Measurements from ENCODE around the gene PPIA.
A peak's percentile ranks its signal among the peaks of the same experiment; 100 is the strongest.

PPIA gene

DNA sequence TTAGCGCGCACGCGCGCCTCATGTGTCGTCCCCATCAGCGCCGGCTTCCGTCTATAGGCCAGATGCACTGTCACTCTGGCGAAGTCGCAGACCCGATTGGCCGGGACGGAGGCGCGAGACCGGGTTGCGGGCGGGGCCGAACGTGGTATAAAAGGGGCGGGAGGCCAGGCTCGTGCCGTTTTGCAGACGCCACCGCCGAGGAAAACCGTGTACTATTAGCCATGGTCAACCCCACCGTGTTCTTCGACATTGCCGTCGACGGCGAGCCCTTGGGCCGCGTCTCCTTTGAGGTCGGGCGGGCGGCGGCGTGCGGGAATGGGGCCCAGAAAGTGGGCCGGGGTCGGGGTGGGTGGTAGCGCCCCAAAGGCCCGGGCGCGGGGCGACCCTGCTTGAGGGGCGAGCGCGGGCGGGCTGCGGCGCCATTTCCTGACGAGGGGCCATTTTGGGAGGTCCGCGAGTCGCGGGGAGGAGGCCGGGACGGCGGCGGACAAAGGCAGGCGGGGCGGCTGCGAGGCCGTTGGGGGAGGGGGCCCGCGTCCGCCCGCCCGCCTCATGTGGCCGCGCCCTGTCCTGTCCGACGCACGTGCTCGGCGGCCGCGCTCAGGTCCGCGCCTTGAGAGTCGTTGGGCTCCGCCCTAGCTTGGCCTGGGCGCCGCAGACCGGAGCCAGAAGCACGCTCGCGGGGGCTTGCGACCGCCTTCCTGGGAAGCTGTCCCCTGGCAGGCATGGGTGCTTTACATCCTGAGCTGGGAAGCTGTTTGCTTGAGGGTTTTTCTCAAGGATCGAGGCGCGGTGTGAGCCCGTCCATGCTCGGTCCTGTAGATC lies at the start of gene PPIA:
PPIA (plus strand) TSS at position 178 of the 825 bp plus-strand sequence; CDS start at position 222, 44 bp downstream.
- H3K4me3 ChIP-seq (ENCODE audit: low read length in 2 of 2) = peak within 1 kb of the TSS; percentile 78 to 96
- H3K36me3 ChIP-seq (ENCODE audit: control insufficient read depth in 2 of 2, insufficient read depth in 2 of 2, low read length in 2 of 2) = peaks cover 17 to 25% of the 10 kb centered on the region in 2 donors
- H3K9me3 ChIP-seq (ENCODE audit: control insufficient read depth in 2 of 2, low read length in 2 of 2) = no peaks in the 10 kb centered on the region
- H3K27ac ChIP-seq (ENCODE audit: low read depth in 2 of 2, low read length in 2 of 2) = peak within 1 kb of the TSS; percentile 98
- H3K4me1 ChIP-seq (ENCODE audit: control insufficient read depth in 2 of 2, insufficient read depth in 2 of 2, low read length in 2 of 2) = peaks cover 12 to 17% of the 10 kb centered on the region in 2 donors
- peak within 1 kb of the TSS; percentile 94 to 99 for H3K9ac ChIP-seq (ENCODE audit: low read depth in 1 of 2, low read length in 2 of 2)
- H3K27me3 ChIP-seq (ENCODE audit: control insufficient read depth in 2 of 2, insufficient read depth in 2 of 2, low read length in 2 of 2) = no peaks in the 10 kb centered on the region

- Histone ChIP-seq H3K9ac (ENCODE audit: low read depth in 1 of 2, low read length in 2 of 2) (peak within 1 kb of the TSS; percentile 74 to 92), H3K4me3 (ENCODE audit: low read length in 2 of 2) (peak within 1 kb of the TSS; percentile 84 to 85), H3K4me1 (ENCODE audit: control insufficient read depth in 2 of 2, insufficient read depth in 2 of 2, low read length in 2 of 2) (peaks cover 21 to 22% of the 10 kb centered on the region in 2 donors), H3K36me3 (ENCODE audit: control insufficient read depth in 2 of 2, insufficient read depth in 2 of 2, low read length in 2 of 2) (no peaks in the 10 kb centered on the region), H3K27me3 (ENCODE audit: control insufficient read depth in 2 of 2, insufficient read depth in 2 of 2, low read length in 2 of 2) (no peaks in the 10 kb centered on the region), H3K9me3 (ENCODE audit: control insufficient read depth in 2 of 2, low read length in 2 of 2) (no peaks in the 10 kb centered on the region), H3K27ac (ENCODE audit: low read depth in 2 of 2, low read length in 2 of 2) (peak within 1 kb of the TSS; percentile 96 to 97)
Observed at GRCh38 chr7:44748045-44748947, 48.2 kb upstream of the PPIA start, which contains the start of gene ZMIZ2. TSS of gene ZMIZ2 (plus strand) at chr7:44748847. CDS start at chr7:44756250, 7,403 bp downstream.

DNA sequence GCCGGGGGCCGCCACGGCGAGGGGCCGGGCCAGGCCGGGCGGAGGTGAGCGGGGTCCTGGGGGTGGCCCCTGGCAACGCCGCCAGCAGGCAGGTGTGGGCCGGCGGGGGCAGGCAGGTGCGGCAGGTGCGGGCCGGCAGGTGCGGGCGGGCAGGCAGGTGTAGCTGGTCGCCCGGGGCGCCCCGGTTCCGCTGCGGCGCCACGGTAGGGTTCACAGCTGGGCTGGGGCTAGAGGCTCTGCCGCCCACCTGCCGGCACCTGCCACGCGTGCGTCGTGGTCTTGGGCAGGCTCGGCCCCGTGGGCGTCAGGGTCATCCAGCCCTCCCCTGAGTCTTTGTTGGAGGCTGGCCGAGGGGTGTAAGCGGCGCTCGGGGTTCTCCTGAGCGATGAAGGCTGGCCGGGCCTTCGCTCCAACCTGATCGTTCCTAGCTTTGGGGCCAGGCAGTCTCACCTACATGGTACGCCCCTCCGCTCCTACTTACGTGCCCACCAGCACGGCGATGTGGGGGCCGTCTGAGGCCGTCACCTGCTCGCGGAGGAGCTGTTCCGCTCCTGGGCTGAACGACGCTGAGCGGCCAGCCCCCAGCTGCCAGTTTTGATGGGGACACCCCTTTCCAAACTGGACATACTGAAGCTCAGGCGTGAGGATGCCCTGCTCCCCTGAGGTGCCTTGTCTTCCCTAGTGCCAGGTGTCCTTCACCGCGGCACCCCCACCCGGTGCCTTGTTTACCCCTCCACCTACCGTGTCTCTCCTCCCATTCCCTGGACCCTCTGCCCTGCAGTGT lies 47.3 kb upstream of the PPIA start:
- peaks cover 21 to 22% of the 10 kb centered on the region in 2 donors for H3K4me1 ChIP-seq (ENCODE audit: control insufficient read depth in 2 of 2, insufficient read depth in 2 of 2, low read length in 2 of 2)
- peak overlapping the region; percentile 46 to 63 for H3K27ac ChIP-seq (ENCODE audit: low read depth in 2 of 2, low read length in 2 of 2)
- H3K9ac ChIP-seq (ENCODE audit: low read depth in 1 of 2, low read length in 2 of 2) = peak overlapping the region; percentile 74 to 92
- no peaks in the 10 kb centered on the region for H3K9me3 ChIP-seq (ENCODE audit: control insufficient read depth in 2 of 2, low read length in 2 of 2)
- H3K36me3 ChIP-seq (ENCODE audit: control insufficient read depth in 2 of 2, insufficient read depth in 2 of 2, low read length in 2 of 2) = no peaks in the 10 kb centered on the region
- H3K27me3 ChIP-seq (ENCODE audit: control insufficient read depth in 2 of 2, insufficient read depth in 2 of 2, low read length in 2 of 2) = no peaks in the 10 kb centered on the region
- H3K4me3 ChIP-seq (ENCODE audit: low read length in 2 of 2) = peak overlapping the region; percentile 84

GRCh38 chr7:44749992-44750391 lies 46.5 kb upstream of the PPIA start:
- peak overlapping the region; percentile 84 for H3K4me3 ChIP-seq (ENCODE audit: low read length in 2 of 2)
- peak overlapping the region in 1 of 2 donors; percentile 63 for H3K27ac ChIP-seq (ENCODE audit: low read depth in 2 of 2, low read length in 2 of 2)
- peaks cover 26% of the 10 kb centered on the region in 2 donors for H3K4me1 ChIP-seq (ENCODE audit: control insufficient read depth in 2 of 2, insufficient read depth in 2 of 2, low read length in 2 of 2)
- H3K36me3 ChIP-seq (ENCODE audit: control insufficient read depth in 2 of 2, insufficient read depth in 2 of 2, low read length in 2 of 2) = no peaks in the 10 kb centered on the region
- H3K9ac ChIP-seq (ENCODE audit: low read depth in 1 of 2, low read length in 2 of 2) = peak overlapping the region; percentile 74 to 92
- no peaks in the 10 kb centered on the region for H3K9me3 ChIP-seq (ENCODE audit: control insufficient read depth in 2 of 2, low read length in 2 of 2)
- no peaks in the 10 kb centered on the region for H3K27me3 ChIP-seq (ENCODE audit: control insufficient read depth in 2 of 2, insufficient read depth in 2 of 2, low read length in 2 of 2)

DNA sequence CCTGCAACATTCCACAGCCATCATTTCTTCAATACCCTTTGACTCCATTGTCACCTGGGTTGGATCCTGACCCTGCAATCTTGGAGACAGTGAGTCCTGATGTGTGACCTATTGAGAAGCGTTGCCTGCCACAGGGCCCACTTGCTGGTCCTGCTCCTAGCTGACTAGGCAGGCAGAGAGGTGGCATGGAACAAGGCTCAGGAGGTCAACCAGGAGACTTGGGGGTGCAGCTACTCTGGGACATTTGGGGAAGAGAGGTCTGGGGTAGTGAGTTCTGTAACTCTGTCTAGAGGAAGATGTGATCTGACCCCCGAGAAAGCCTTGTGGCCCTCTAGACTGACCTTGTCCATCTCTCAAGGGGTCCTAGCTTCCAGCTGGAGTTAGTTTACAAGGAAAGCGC lies 46.1 kb upstream of the PPIA start:
- no peaks in the 10 kb centered on the region for H3K9me3 ChIP-seq (ENCODE audit: control insufficient read depth in 2 of 2, low read length in 2 of 2)
- peak overlapping the region in 1 of 2 donors; percentile 84 for H3K4me3 ChIP-seq (ENCODE audit: low read length in 2 of 2)
- peaks cover 30% of the 10 kb centered on the region in 2 donors for H3K4me1 ChIP-seq (ENCODE audit: control insufficient read depth in 2 of 2, insufficient read depth in 2 of 2, low read length in 2 of 2)
- H3K27ac ChIP-seq (ENCODE audit: low read depth in 2 of 2, low read length in 2 of 2) = peak overlapping the region in 1 of 2 donors; percentile 53
- no peaks in the 10 kb centered on the region for H3K36me3 ChIP-seq (ENCODE audit: control insufficient read depth in 2 of 2, insufficient read depth in 2 of 2, low read length in 2 of 2)
- H3K27me3 ChIP-seq (ENCODE audit: control insufficient read depth in 2 of 2, insufficient read depth in 2 of 2, low read length in 2 of 2) = no peaks in the 10 kb centered on the region
- H3K9ac ChIP-seq (ENCODE audit: low read depth in 1 of 2, low read length in 2 of 2) = peak overlapping the region in 1 of 2 donors; percentile 1

DNA sequence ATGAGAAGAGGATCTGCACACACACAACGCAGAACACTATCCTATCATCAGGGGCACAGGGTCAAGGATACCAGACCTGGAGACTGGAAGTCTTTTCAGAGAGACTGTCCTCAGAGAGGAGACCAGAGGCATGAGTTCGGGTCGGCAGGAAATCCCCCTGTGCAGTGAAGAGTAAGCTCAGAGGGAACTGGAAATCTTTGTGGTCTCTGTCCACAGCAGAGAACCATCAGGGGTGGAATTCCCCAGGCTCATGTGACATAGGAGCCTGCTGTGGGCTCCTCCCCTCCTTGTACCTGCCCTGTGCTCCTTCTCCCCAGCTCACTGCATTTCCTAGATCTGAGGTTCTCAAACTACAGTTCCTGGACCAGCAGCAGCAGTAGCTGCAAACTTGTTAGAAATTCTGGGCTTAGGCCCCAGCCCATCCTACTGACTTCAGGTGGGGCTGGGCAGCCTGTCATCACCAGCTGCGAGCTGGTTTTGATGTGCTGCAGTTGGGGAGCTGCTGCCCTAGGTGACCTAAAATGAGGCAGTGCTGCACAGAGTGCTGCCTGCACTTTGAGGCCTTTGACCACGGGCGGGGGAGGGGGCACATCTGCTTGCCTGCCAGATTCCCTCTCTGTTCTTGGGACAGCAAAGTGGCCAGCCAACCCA lies 45.4 kb upstream of the PPIA start:
- Histone ChIP-seq H3K9me3 (ENCODE audit: control insufficient read depth in 2 of 2, low read length in 2 of 2) (no peaks in the 10 kb centered on the region), H3K9ac (ENCODE audit: low read depth in 1 of 2, low read length in 2 of 2) (peak overlapping the region in 1 of 2 donors; percentile 1), H3K27ac (ENCODE audit: low read depth in 2 of 2, low read length in 2 of 2) (peak overlapping the region in 1 of 2 donors; percentile 53), H3K4me1 (ENCODE audit: control insufficient read depth in 2 of 2, insufficient read depth in 2 of 2, low read length in 2 of 2) (peaks cover 30 to 32% of the 10 kb centered on the region in 2 donors), H3K36me3 (ENCODE audit: control insufficient read depth in 2 of 2, insufficient read depth in 2 of 2, low read length in 2 of 2) (no peaks in the 10 kb centered on the region), H3K4me3 (ENCODE audit: low read length in 2 of 2) (peak overlapping the region in 1 of 2 donors; percentile 1), H3K27me3 (ENCODE audit: control insufficient read depth in 2 of 2, insufficient read depth in 2 of 2, low read length in 2 of 2) (no peaks in the 10 kb centered on the region)

GRCh38 chr7:44752822-44753221 lies 43.7 kb upstream of the PPIA start:
- Histone ChIP-seq H3K4me3 (ENCODE audit: low read length in 2 of 2) (no peak overlapping the region), H3K4me1 (ENCODE audit: control insufficient read depth in 2 of 2, insufficient read depth in 2 of 2, low read length in 2 of 2) (peaks cover 29 to 30% of the 10 kb centered on the region in 2 donors), H3K27me3 (ENCODE audit: control insufficient read depth in 2 of 2, insufficient read depth in 2 of 2, low read length in 2 of 2) (no peaks in the 10 kb centered on the region), H3K9me3 (ENCODE audit: control insufficient read depth in 2 of 2, low read length in 2 of 2) (no peaks in the 10 kb centered on the region), H3K9ac (ENCODE audit: low read depth in 1 of 2, low read length in 2 of 2) (no peak overlapping the region), H3K27ac (ENCODE audit: low read depth in 2 of 2, low read length in 2 of 2) (no peak overlapping the region), H3K36me3 (ENCODE audit: control insufficient read depth in 2 of 2, insufficient read depth in 2 of 2, low read length in 2 of 2) (peaks cover 6 to 14% of the 10 kb centered on the region in 2 donors)

- Histone ChIP-seq H3K27ac (ENCODE audit: low read depth in 2 of 2, low read length in 2 of 2) (no peak overlapping the region), H3K9me3 (ENCODE audit: control insufficient read depth in 2 of 2, low read length in 2 of 2) (no peaks in the 10 kb centered on the region), H3K4me1 (ENCODE audit: control insufficient read depth in 2 of 2, insufficient read depth in 2 of 2, low read length in 2 of 2) (peaks cover 17 to 21% of the 10 kb centered on the region in 2 donors), H3K27me3 (ENCODE audit: control insufficient read depth in 2 of 2, insufficient read depth in 2 of 2, low read length in 2 of 2) (no peaks in the 10 kb centered on the region), H3K9ac (ENCODE audit: low read depth in 1 of 2, low read length in 2 of 2) (peak overlapping the region in 1 of 2 donors; percentile 22), H3K4me3 (ENCODE audit: low read length in 2 of 2) (no peak overlapping the region), H3K36me3 (ENCODE audit: control insufficient read depth in 2 of 2, insufficient read depth in 2 of 2, low read length in 2 of 2) (peaks cover 11 to 25% of the 10 kb centered on the region in 2 donors)
Observed at GRCh38 chr7:44754802-44755697, 41.4 kb upstream of the PPIA start.

Data from mucosa of rectum (tissue), 2 donors.